C4-2B (cell line): ENCODE results near the gene HDAC7.

ENCODE experiments used
- ZFX ChIP-seq: fragments of 450-650 bp; IDR thresholded peaks from 2 replicates; pipeline ENCODE4 v1.6.1; 2017
- TF ChIP-seq, protein P1 (sequence below): fragments of 450-650 bp; conservative IDR thresholded peaks from 2 replicates; pipeline ENCODE4 v1.5.1; 2017; ENCODE audit warnings: mild to moderate bottlenecking

DNA sequence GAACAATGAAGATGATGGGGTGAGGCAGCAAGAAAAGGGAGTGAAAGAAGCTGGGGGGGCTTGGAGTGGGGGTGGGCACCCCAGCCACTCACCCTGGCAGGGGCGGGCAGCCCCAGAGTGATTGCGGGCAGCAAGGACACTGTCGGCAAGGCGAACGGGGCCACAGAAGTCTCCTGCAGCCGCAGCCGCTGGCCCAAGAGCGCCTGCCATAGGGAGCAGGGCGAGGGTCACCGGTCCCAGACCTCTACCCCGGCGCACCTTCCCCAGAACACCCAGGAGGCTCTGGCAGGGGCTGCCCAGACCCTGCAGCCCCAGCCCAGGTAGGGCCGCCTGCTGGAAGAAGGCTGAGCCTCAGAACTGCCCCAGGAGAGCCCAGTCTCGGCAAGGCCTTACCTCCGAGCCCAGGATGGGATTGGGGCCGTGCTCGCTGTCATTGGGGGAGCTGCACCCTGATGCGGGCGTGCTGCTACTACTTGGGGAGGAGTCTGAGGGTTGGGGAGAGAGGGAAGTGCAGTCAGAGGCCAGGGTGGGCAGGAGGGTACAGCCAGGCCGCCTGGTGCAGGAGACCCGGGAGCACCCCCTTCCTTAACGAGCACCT is 23.8 kb downstream of the HDAC7 start:
- TF ChIP-seq, protein P1, sequence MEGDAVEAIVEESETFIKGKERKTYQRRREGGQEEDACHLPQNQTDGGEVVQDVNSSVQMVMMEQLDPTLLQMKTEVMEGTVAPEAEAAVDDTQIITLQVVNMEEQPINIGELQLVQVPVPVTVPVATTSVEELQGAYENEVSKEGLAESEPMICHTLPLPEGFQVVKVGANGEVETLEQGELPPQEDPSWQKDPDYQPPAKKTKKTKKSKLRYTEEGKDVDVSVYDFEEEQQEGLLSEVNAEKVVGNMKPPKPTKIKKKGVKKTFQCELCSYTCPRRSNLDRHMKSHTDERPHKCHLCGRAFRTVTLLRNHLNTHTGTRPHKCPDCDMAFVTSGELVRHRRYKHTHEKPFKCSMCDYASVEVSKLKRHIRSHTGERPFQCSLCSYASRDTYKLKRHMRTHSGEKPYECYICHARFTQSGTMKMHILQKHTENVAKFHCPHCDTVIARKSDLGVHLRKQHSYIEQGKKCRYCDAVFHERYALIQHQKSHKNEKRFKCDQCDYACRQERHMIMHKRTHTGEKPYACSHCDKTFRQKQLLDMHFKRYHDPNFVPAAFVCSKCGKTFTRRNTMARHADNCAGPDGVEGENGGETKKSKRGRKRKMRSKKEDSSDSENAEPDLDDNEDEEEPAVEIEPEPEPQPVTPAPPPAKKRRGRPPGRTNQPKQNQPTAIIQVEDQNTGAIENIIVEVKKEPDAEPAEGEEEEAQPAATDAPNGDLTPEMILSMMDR, result no peak
- no peak for TF ChIP-seq ZFX
